Left renal cortex interstitium (tissue), 4 donors: Measurements from ENCODE around the gene APOA5. TPM values are rescaled to one million over a fixed set of nuclear protein-coding genes. Genes with fewer than 3 reads are reported as not detected.
A peak's percentile ranks its signal among the peaks of the same experiment; 100 is the strongest.
"Not testable (repeated sequence)": the region's sequence is repeated elsewhere in the genome, so short reads cannot be mapped to it uniquely, and the experiment has no call there.

ENCODE experiments used
- DNase-seq, 4 donors: peaks; one replicate each; pipeline ENCODE4 v3.0.0-alpha.2; 2013; ENCODE audit warnings: low read depth in 4 of 4, low spot score in 2 of 4, missing footprints in 1 of 4
- polyA plus RNA-seq, 4 donors: library from polyadenylated mRNA; unstranded; fragments of 120-200 nt; gene quantifications; one replicate each; pipeline ENCODE4 v1.2.1, GENCODE V29; 2013; ENCODE audit not compliant: insufficient read length in 4 of 4

Gene APOA5
- polyA plus RNA-seq, 4 donors, result not detected

DNA sequence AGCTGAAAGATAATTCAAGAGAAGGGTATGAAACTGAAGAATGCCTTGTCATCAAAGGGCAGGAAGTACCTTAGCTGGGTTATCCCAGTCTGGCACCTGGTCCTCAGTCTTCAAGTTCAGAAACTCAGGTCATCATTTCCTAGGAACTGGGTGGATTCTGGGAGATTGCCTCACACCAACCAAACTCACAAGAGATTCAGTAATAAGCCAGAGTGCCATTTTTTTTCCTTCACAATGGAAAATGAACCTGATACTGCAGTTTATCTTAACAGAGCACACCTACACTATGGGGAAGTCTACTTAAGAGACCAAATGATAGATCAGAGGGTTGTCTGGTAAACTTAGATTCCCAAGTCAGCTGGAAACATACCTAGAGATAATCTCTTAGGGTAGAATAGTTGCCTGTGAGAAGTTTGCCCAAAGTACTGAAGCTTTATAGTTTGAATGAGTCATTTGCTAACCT lies 15.1 kb downstream of the APOA5 start:
- DNase-seq, result no peak

DNA sequence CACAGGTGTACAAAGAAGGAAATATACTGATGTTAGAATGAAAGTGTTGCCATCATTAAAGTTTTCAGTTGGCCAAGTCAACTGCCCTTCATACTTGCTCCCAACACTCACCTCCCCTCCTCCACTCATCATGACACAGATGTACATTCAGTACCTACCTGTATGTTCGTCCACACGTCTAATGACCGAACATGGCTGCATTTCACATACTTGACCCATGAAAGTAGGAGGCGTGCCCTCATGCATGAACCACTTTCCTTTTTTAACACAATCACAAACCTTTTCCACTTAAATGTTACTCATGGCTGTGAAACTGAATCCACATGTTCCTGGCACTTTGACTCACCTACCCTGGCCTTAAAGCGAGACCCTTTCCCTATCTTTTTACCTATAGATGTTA lies 15.7 kb downstream of the APOA5 start:
- DNase-seq, result no peak

GRCh38 chr11:116774661-116775060 lies 17.0 kb downstream of the APOA5 start:
- no peak for DNase-seq

DNA sequence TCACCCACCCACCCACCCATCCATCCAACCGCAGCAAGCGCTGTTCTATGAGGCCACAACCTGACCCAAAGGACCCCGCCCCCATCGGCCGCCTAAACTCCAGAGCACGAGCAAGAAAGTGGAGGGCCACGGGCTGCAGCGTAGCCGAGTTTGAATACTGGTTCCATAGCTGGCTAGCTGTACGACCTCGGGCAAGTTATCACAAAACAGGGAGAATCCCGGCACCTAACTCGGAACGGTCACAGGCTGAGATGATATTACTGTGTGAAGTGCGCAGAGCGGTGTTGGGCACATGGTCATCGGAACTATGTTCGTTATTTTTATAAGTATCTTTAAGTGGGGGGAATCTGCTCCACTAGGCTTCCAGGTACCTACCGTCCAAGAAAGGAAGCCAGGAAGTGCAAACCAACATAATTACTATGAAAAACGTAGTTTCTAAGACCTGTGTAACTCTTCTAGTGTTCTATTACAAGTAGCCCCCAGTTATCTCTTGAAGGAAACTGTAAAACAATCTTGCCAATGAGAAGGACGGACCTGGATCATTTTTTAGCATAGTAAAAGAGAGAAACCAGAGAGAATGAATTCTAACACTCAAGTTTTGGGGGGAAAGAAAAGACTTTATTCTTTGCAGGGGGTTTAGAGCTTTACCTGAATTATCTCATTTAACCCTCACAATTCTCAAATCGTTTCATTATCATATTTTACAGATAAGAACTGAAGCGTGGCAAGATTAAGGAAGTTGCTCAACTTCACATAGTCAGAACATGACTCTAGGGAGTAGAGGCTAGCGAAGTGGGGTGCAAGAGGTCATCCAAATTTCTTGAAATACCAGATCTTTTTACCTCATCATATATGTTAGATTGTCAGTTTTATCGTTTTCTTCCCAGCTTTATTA lies 18.2 kb downstream of the APOA5 start:
- peak in 2 of 4 donors; percentile 34 to 40 for DNase-seq

DNA sequence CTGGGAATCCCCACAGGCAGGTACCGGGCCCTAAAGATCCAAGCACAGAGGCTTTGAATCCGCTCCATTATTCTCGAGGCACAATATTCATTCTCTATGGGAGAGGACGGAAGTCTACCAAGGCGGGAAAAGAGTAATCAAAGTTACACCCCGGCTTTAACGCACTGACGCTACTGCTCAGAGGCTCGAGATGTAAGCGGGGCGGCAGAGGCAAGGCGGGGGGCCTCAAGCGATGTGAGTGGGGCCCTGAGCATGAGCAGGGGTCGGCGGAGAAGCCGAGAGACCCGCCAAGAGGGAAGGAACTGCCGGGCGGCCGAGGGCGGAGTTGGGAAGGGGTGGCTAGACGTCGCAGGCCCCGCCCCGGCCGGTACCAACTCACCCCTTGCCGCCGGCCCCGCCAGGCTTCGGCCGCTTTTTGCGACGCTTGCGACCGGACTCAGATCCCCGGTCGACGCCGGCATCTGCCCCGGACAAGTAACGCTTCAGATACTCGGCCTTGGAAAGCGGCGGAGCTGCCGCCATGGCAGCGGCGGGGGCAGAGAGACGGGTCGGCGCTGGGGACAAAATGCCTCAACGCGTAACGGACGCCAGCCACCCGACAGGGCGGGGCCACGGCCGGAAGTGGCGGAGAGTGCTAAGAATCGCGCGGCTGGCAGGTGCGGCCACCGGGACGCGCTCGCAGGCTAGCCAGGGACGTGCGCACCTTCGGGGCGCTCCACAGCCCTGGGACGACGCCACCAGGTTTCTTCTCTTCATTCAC lies 19.1 kb downstream of the APOA5 start, which contains the start of gene BUD13:
Gene BUD13 (minus strand): TSS at position 545 of the 760 bp plus-strand sequence. CDS start 23 bp downstream, at position 522.
- peak in 3 of 4 donors; percentile 73 to 85 (median 80) for DNase-seq

GRCh38 chr11:116771935-116772334 lies 19.7 kb downstream of the APOA5 start:
- DNase-seq, result no peak

GRCh38 chr11:116762132-116762531 lies 29.5 kb downstream of the APOA5 start:
- peak in 1 of 4 donors; percentile 36 for DNase-seq

GRCh38 chr11:116756044-116756443 lies 35.6 kb downstream of the APOA5 start:
- DNase-seq, result not testable (repeated sequence)

DNA sequence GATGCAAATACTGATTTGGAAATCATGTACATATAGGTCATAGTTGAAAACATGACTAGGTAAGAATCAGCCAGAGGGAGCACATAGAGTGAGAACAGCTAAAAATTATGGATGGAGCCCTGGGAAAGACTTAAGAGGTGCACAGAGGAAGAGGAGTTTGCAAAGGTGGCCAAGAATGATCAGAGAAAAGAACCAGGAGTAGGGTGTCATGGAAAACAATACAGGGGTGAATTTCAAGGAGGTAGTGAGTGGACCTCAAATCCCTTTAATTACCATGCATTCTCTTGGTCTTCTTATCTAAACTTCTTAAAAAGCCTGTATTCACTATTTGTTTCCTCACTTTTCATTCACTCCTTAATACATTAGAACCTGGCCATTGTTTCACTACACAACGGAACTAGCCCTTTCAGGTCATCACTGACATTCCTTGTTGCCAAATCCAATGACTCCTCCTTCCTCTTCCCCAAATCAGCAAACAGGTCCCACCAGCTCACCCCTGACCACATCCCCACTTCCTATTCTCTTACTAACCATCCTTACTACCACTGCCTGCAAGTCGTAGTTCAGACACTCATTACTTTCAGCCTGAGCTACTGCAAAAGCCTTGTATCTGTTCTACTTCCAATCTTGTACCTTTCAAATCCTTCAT lies 41.5 kb downstream of the APOA5 start:
- DNase-seq, result no peak

GRCh38 chr11:116742104-116742503 lies 49.6 kb downstream of the APOA5 start:
- no peak for DNase-seq

DNA sequence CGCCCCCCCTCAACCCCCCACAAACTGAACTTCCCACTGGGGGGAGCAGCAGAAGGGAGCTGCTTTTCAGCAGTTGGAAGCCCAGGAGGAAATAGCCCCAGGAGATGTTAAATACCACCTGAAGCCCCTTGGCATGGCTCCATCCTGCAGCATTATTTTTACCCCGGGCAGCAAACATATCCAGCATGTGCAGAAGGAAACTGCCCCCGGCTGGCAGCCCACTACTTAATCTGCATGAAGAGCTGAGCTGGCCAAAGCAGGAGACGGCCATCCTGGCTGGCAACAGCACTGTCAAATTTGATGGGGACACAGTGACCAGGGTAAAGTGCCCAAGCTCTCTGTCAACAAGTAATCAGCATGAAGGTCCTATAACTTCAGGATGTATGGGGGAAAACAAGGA lies 50.9 kb downstream of the APOA5 start:
- no peak for DNase-seq

Other genes with a start within 250 kb of the APOA5 start
- gene BUD13, start 18.9 kb downstream of the APOA5 start, polyA plus RNA-seq, result 10 to 100 TPM; 33.7 to 38.4 (median 37.1) TPM
- 10 to 100 TPM; 53.4 to 57.1 (median 55.3) TPM for gene ZPR1, start 3.9 kb downstream of the APOA5 start, polyA plus RNA-seq
- not detected for gene APOA4, start 31.4 kb upstream of the APOA5 start, polyA plus RNA-seq
- gene APOC3, start 38.0 kb upstream of the APOA5 start, polyA plus RNA-seq, result 10 to 100 TPM in 2 of 4 donors, 1 to 10 TPM in 2; 5.2 to 21.1 (median 9.7) TPM
- gene APOA1, start 45.7 kb upstream of the APOA5 start, polyA plus RNA-seq, result 100 to 1,000 TPM in 3 of 4 donors, 10 to 100 TPM in 1; 99.5 to 171 (median 133) TPM